Lung (tissue), 12 donors: ENCODE data around the gene CPSF4L. TPM values are rescaled to one million over a fixed set of nuclear protein-coding genes. Genes with fewer than 3 reads are reported as not detected.

Experiments
- ATAC-seq: fragments of 200-7000 bp; cut with Tn5 transposase; one replicate; pipeline ENCODE4 v1.9.1; 2020; ENCODE audit warnings: moderate number of reproducible peaks; ENCODE audit not compliant: insufficient read depth, low FRiP score
- DNase-seq, 3 donors: peaks; one replicate each; pipeline ENCODE4 v3.0.0-alpha.2; 2013 to 2017
- H3K27ac ChIP-seq, 2 donors: one replicate each; pipeline ENCODE4 v1.5.1; 2013; ENCODE audit warnings: mild to moderate bottlenecking in 2 of 2, moderate library complexity in 2 of 2, control low read depth in 1 of 2, inconsistent platforms in 1 of 2, low read depth in 1 of 2, low read length in 1 of 2
- H3K27me3 ChIP-seq, 3 donors: one replicate each; pipeline ENCODE4 v1.5.1; 2013; ENCODE audit warnings: low read length in 2 of 3; ENCODE audit not compliant: control insufficient read depth in 3 of 3, insufficient read depth in 3 of 3
- H3K36me3 ChIP-seq, 4 donors: one replicate each; pipeline ENCODE4 v1.5.1; 2013; ENCODE audit warnings: low read length in 4 of 4, mild to moderate bottlenecking in 1 of 4, moderate library complexity in 1 of 4; ENCODE audit not compliant: control insufficient read depth in 4 of 4, insufficient read depth in 4 of 4
- H3K4me1 ChIP-seq, 5 donors: one replicate each; pipeline ENCODE4 v1.5.1; 2013; ENCODE audit warnings: low read length in 5 of 5, mild to moderate bottlenecking in 2 of 5, moderate library complexity in 1 of 5; ENCODE audit not compliant: control insufficient read depth in 5 of 5, insufficient read depth in 5 of 5
- H3K4me3 ChIP-seq: one replicate; pipeline ENCODE4 v1.5.1; 2013; ENCODE audit warnings: mild to moderate bottlenecking, control low read depth, moderate library complexity
- H3K9ac ChIP-seq, 2 donors: one replicate each; pipeline ENCODE4 v1.5.1; 2013; ENCODE audit warnings: low read length in 2 of 2, control low read depth in 1 of 2; ENCODE audit not compliant: insufficient read depth in 1 of 2
- H3K9me3 ChIP-seq, 4 donors: one replicate each; pipeline ENCODE4 v1.5.1; 2013; ENCODE audit warnings: low read length in 3 of 4, mild to moderate bottlenecking in 1 of 4, moderate library complexity in 1 of 4; ENCODE audit not compliant: control insufficient read depth in 4 of 4, insufficient read depth in 3 of 4
- CTCF ChIP-seq: IDR thresholded peaks from 2 replicates; pipeline ENCODE4 v1.5.1; 2012; ENCODE audit warnings: mild to moderate bottlenecking; ENCODE audit errors: control extremely low read depth, extremely low read depth
- WGBS, 2 donors: extraction: QIAGEN DNeasy Blood & Tissue Kit; methylation state at CpG; one replicate each; pipeline ENCODE4 v1.1.7; 2013; 5-methylcytosine and 5-hydroxymethylcytosine counted together
- polyA plus RNA-seq, 2 donors: library from polyadenylated mRNA; stranded (reverse); fragments of 200-250 nt; gene quantifications; one replicate each; pipeline ENCODE4 v1.2.1, GENCODE V29; 2013
- total RNA-seq, 2 donors: library from RNA; depleted of rRNA in 1 of 2; stranded (reverse); fragments of >200 nt in 1 of 2; gene quantifications; one replicate each; pipeline ENCODE4 v1.2.1, GENCODE V29; 2014 to 2021
- donor health status: control.
- donor health status: control.
- donor health status: Bipolar disorder and iron deficiency.
- donor health status: healthy.
- donor health status: DM: yes; HTN: yes; CAD: no.

Gene CPSF4L
- total and polyA plus RNA-seq, 4 donors = not detected

DNA sequence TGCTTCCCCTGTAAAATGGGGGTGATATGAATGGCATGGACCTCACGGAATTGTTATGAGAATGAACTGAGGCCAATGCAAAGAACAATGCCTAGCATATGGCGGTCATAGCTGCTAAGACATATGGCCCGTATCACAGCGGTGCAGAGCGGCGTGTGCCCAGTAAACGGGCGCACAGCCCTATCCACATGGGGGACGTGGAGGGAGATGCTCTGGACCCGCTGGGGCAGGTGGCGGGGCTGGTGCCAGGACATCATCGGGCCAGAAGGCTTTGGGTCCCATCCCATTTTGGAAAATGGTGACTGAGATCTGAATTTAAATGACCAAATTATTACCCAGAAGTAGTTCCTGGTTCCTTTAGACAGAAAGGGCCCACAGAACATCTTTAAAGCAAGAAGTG lies 18.5 kb upstream of the CPSF4L start:
- no peak for TF ChIP-seq CTCF
- ATAC-seq = no peak
- 97% methylated on average over 12 of the region's 12 CpGs for WGBS, 2 donors

DNA sequence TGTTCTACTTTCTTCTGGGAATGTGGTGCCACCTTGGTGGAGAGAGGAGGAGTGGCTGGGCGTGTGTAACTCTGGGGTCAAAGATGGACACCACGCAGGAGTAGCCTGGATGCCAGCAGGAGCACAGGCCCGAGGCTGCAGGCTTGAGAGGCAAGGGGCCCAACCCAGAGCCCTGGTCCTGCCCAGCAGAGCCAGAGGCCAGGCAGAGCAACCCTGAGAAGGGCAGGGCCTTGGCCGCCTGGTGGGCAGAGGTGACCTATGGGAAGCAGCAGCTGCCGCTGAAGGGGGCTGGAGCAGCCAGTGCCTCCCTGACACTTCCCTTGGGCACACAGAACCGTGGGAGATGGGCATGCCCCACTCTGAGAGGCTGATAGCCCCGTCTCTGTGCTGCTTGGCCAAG lies 18.0 kb upstream of the CPSF4L start:
- no peak overlapping the region for H3K4me3 ChIP-seq
- no peak for TF ChIP-seq CTCF
- peaks cover 0 to 25% (median 15%) of the 10 kb centered on the region in 4 donors for H3K36me3 ChIP-seq
- no peak overlapping the region for H3K27ac ChIP-seq
- ATAC-seq = no peak
- H3K27me3 ChIP-seq = no peaks in the 10 kb centered on the region
- H3K9me3 ChIP-seq = no peaks in the 10 kb centered on the region
- WGBS, 2 donors = 92% methylated on average over 7 of the region's 7 CpGs
- peaks cover 0 to 28% (median 9%) of the 10 kb centered on the region in 5 donors for H3K4me1 ChIP-seq
- H3K9ac ChIP-seq = no peak overlapping the region
- no peak for DNase-seq

More for the DNA sequence above, 18.5 kb upstream of the CPSF4L start:
- no peak for DNase-seq
- H3K27ac ChIP-seq = no peak overlapping the region
- no peaks in the 10 kb centered on the region for H3K27me3 ChIP-seq
- peaks cover 4 to 29% (median 10%) of the 10 kb centered on the region in 5 donors for H3K4me1 ChIP-seq
- H3K9ac ChIP-seq = no peak overlapping the region
- no peak overlapping the region for H3K4me3 ChIP-seq
- no peaks in the 10 kb centered on the region for H3K9me3 ChIP-seq
- H3K36me3 ChIP-seq = peaks cover 1 to 29% (median 20%) of the 10 kb centered on the region in 4 donors

DNA sequence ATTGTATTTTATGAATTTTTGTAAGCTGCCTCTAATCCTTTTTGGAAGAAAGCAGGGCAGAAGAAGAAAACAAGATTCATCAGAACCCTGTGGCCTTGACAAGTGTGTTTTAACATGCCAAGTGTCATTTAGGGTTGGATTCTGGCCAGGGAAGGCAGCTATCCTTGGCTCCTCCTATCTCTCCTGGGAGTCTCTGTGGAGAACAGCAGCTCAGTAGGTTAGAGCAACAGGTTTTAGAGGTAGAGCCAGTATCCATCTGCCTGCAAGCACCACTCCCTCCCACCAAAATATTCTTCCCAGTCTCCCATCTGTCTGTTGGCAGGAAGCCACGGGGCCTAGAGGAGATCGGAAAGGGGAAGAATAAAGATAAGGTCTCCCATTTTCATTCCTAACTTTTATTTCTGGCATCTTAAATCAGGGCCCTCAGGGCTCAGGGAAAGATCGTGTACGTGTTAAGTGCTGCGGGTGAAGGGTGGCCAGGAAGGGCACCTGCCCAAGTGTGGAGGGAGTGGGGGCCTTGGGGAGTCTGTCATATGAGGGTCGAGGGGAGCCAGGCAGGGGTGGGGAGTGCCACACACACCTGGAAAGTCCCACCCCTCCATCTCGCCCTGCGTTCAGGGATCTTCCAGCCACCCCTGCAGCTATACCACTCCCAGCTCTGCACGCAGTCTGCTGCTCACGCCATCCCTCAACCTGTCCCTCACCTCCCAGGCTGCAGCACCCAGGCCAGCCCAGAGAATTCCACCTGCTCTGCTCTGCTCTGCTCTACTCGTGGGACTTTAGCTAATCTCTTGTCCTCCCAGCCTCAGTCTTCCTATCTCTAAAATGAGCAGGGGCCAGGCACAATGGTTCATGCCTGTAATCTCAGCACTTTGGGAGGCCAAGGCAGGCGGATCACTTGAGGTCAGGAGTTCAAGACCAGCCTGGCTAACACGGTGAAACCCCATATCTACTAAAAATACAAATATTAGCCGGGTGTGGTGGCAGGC lies 17.1 kb upstream of the CPSF4L start:
- peak; percentile 53 to 85 (median 77) for DNase-seq

More for the DNA sequence above, 17.1 kb upstream of the CPSF4L start:
- Histone ChIP-seq H3K9ac (peak overlapping the region in 1 of 2 donors; percentile 56), H3K27me3 (no peaks in the 10 kb centered on the region), H3K4me3 (no peak overlapping the region), H3K9me3 (no peaks in the 10 kb centered on the region), H3K27ac (peak overlapping the region in 1 of 2 donors; percentile 6), H3K36me3 (peaks cover 0 to 17% (median 11%) of the 10 kb centered on the region in 4 donors), H3K4me1 (peaks cover 0 to 19% (median 8%) of the 10 kb centered on the region in 5 donors)
- no peak for TF ChIP-seq CTCF
- no peak for ATAC-seq
- WGBS, 2 donors = 54 to 68% methylated on average over 14 of the region's 14 CpGs
